ENCODE results near the gene NHSL1. TPM values are rescaled to one million over a fixed set of nuclear protein-coding genes. Genes with fewer than 3 reads are reported as not detected.

The NHSL1 gene
- total RNA-seq, 1 experiment from 2014 or later: 10.4 TPM

DNA sequence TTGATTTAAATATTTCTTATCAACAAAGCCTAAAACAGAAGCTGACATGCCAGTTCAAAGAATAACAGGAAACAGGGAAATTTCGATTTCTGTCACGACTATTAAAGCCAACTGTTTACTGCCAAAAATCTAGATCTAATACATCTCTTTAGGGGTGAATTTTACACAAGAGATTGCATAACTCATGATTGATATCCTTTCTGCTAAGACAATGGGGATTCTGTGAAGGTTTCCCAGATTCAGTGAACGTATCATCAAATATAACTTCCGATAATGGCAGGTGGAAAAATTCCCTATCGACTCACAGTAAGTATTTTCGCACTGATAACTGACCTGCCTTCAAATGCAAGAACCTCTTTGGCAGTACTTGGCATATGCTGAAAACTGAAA is 42.9 kb downstream of the NHSL1 start:
- no peak for DNase-seq (ENCODE audit: low spot score)

DNA sequence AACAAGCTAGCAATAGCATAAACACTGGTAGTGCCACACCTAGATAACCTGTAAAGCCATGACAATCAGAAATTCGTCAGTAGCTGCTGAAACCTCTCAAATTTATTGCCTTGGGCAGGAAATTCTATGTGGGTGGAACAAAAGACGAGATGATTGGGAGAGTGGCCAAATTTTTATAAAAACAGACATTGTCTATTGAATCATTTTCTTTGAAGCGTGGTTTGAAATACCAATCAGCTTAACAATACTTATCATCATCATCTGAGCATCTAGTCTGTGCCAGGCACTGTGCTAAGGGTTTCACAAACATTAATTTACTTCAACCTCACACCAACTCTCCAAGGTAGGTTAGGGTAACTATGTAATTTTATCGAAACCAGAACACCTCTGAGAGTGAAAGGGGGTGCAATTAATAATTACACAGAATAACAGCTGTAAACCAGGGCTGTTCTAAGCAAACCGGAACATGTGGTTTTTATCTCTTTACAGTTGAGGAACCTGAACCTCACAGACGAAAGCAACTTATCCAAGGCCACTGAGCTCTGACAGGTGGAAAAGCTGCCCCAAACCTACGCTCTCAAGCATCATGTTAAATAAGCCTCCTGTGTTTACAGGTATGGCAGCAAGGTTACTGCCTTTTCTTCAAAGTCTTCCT is 43.4 kb downstream of the NHSL1 start:
- no peak for DNase-seq (ENCODE audit: low spot score)

DNA sequence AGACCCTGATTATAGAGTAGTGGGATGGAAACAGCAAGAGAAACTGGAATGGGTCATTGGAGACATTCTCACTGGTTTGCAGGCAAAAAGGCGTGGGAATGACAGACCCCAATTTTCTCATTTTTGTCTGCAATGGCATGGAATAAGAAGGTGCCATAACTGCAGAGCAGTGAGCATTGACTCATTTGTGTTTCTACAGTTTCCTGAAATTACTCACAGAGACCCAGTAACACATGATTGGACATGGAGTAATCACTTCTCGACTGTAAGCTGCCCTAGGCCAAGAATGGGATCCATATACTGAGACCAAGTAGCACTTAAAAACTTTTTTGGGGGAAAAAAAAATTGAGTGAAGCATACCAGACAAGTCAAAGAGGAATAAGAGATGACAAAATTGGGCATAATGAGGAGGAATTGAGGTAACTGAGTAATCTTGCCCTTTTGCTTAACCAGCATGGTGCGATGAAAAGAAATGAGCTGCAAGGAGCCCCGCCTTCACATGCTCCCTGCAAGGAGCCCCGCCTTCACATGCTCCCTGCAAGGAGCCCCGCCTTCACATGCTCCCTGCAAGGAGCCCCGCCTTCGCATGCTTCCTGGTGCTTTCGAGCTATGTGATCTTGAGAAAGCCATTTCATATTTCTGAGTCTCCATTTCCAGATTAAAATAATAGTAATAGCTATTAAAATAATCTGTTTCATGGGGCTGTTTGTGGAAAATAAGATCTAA is 44.1 kb downstream of the NHSL1 start:
- no peak for DNase-seq (ENCODE audit: low spot score)

DNA sequence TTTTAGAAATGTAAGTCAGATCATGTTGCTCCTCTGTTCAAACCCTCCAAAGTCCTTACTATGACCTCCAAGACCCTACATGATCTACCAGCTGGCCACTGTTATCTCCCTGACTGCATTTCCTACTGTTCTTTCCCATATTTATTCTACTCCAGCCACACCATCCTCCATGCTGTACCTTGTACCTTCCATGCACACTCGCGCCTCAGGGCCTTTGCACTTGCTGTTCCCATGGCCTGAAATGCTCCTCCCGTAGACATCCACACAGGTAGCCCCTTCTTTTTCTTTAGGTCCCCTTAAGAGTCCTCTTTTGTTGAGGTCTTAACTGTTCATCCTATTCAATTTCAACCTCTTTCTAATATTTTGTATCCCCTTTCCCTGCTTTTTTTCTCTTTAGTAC is 48.3 kb downstream of the NHSL1 start:
- DNase-seq (ENCODE audit: low spot score): no peak

DNA sequence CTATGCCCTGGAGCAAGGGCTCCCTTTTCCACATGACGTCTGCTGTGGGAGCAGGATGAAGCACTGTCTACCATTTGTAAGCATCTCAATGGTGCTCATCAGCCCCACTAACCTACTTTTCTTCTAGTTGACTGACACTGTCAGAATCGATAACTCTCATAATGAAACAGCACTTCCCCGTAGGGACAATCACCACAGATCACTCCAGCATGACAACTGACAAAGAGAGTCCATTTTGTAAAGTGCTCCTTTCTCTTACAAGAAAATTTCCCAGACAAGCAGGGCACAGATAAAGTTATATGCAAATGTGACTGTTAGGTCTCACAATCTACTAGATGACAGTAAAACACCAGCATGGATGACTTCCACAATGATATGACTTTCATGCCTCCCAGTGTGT is 48.8 kb downstream of the NHSL1 start:
- DNase-seq (ENCODE audit: low spot score): no peak

DNA sequence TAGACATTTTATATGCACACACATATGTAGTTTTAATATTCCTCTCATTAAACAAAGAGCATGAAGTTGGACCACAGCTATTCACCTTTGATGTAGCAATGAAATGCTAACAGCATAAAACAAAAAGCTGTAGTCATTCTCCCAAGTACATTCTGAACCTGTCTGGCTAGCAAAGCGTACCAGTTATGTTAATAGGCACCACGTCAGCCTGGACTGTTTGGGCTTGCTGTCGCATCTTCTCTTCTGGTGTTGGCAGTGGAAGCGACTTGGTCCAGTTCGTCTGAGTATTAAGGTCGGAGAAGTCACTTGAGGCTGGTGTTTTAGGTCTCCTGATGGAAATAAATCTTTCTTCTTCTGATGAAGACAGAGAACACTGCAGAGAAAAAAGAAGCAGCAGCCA is 52.5 kb downstream of the NHSL1 start:
- DNase-seq (ENCODE audit: low spot score): no peak

DNA sequence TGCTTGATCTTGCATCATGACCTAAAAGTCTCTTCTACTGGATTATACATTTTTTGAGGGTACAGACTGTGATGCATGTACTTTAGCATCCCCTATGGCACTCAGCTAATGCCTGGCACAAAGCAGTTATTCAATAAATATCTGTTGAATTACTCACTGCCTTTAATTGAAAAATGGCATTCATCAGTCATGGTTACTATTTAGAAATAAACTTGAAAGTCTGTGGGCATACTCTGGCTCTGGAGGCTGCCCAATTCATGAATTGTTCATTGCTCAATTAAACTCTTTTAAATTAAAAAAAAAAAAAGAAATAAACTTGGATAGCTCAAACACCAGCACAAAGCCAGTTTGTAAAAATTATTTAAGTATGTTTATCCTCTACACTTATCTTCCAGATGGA is 55.3 kb downstream of the NHSL1 start:
- DNase-seq (ENCODE audit: low spot score): no peak

DNA sequence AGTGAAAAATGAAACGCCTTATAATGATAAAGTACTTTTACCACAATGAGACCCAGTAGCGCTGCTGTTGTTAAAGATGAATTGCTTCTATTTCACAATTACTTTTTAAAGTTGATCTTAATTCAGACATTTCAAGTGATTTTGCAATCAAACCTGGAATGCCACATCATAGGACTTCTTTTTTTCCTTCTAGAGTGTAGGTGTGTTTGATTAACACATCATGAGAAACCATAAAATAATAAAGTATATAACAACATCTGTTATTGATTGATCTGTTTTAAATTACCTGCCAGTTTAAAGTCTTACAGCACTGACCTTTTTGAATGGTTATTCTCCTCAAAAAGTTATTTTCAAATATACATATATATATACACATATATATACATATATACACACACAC is 56.6 kb downstream of the NHSL1 start:
- DNase-seq (ENCODE audit: low spot score): no peak

DNA sequence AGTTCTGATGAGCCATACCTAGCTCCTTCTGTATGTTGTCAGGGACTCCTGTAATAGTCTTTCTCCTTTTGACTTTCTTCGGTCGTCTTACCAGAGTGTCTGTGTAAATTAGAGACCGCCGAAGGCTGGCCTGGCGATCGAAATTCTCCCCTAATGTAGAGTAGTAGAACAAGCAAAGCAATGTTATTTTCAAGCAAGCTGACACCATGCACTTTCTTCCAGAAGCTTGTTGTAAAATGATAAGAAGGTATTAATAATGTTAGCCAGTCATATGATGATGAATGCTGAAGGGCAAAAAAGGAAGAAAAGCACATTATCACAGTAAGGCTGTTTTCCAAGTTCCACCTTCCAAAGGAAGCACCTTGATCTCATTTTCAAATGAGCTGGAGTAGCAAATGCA is 57.3 kb downstream of the NHSL1 start:
- DNase-seq (ENCODE audit: low spot score): no peak

DNA sequence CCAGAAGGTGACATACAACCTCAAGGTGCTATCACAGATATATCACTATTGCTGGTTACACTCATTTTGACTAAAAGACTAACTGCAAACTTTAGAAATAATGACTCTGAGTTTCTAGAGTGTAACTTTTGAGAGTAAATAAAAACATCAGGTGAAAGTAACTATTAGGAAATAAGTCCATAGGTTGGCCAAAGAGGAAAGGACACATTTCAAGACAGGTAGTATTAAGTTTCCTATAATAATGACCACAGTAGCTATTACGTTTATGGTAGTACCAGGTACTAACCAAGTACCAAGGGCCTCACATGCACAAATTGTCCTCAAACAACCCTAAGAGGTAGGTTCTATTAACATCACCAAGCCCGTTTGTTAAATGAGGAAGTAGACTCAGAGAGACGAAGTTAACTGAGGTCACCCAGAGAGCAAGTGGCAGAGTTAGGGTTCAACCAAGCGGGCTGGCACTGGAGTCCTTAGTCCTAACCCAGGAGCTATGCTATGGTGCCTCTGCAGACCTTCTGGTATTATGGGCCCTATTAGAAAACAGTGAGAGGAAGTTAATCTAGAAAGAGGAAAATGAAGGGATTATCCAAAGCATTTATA is 58.4 kb downstream of the NHSL1 start:
- DNase-seq (ENCODE audit: low spot score): no peak

DNA sequence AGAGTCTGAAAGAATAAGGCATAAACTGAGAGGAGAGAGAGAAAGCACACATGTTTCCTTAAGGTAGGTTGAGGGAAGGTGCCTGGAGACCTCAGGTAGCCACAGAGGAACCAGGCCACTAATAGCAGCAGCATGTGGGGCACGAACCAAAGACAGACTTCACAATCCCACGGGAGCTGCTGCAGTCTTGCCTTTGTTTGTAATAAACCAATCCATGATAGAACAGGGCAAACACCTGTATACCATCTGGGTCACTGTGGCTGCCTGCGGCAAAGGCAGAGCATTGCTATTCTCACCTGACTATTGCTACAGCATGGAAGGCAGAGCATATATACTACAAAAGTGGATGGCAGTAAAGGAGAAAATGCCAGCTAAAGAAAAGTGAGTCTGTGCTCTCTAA is 59.0 kb downstream of the NHSL1 start:
- no peak for DNase-seq (ENCODE audit: low spot score)

DNA sequence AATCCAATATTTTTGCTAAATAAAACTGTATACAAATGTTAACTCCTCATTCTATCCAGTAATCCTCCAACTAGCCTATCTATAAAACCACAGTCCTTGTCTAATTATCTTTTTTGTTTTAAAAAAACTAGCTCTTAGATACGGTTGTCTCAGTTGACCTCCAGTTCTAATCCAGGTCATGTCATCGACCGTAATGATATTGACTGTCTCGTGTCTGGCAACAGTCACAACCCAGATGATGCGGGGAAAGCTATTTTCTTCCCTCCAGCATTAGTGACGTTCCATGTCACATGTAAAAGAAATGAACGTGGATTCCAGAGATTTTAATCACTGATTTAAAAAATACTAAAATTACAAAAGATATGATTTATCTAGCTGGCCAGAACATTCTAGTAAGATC is 59.7 kb downstream of the NHSL1 start:
- DNase-seq (ENCODE audit: low spot score): no peak

DNA sequence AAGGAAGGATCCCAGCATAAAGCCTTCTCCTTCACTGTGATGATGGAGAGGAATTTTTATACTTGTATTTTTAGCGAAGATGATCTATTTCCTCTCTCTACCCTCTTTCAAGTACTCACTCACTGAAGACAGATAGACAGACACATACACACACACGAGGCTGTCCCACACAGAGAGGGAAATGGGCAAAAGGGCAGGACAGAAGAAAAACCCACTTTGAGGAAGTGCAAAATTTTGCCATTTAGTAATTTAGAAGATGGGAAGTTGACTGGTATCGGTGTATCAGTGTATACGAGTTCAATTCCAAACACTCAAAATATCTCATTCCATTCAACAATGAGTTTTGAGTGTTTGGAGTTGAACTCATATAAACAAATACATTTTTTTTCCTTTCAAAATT is 64.4 kb downstream of the NHSL1 start:
- DNase-seq (ENCODE audit: low spot score): no peak

DNA sequence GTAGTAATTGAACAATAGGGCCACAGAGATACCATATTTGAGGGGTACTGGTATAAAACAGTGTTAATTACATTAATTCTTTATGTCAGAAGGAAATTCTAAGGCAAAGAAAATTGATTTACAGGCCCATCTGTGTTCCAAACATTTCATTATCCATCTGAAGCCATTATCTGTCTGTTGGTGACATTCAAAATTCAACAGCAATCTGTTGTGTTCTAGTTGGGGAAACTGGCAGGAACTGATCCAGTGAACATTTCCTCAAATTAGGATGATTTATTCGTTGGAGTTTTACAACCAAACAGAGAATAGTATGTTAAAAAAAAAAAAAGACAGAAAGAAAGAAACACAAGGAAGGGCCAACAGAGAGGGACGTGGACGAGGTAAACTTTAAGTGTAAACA is 65.2 kb downstream of the NHSL1 start:
- no peak for DNase-seq (ENCODE audit: low spot score)

DNA sequence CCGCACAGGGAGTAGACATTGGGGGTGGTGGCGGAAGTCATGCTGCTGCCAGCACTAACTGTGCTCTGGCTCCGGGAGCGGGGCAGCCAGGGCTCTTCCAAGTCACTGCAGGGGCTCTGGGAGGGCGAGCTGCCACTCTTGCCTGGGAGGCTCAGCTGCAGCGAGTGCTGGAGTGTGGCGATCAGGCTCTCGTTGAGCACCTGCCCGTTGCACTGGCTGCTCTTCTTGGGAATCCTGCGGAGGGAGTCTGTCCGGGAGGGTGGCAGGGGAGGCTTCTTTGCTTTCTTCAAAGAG is 67.3 kb downstream of the NHSL1 start:
- no peak for DNase-seq (ENCODE audit: low spot score)

DNA sequence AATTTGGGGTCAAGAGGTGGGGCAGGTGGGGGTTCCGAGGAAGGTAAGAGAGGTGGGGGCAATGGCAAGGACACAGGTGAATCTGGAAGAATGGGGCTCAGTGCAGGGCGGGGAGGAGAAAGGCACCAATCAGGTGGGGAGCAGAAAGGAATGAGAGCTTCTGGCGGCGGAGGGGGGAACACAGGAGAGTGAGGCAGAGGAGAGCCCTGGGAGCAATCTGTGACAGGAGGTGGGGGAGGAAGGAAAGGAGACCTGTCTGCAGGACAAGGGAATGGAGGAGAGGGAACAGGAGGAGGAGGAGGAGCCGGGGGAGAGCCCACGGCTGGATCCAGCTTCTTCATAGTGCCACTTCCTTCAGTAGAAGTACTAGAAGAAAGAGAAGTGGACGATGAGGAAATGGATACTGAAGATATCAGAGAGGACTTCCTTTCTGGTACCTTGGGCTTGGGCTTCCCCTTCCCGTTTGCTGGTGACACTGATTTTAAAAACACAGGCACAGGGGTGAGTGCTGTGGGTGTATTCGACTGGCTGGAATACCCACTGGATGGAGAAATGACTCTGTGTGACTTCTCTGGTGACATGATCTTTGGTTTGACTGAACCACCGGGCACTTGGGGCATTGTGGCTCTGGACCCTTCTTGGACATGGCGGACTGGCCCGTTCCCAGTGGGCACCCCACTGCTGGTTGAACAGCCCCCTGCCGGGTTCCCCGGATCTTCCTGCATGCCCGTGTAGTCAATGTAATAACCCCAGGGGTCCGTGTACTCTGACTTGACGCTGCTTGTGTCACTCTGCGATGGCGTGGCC is 67.8 kb downstream of the NHSL1 start:
- DNase-seq (ENCODE audit: low spot score): no peak

DNA sequence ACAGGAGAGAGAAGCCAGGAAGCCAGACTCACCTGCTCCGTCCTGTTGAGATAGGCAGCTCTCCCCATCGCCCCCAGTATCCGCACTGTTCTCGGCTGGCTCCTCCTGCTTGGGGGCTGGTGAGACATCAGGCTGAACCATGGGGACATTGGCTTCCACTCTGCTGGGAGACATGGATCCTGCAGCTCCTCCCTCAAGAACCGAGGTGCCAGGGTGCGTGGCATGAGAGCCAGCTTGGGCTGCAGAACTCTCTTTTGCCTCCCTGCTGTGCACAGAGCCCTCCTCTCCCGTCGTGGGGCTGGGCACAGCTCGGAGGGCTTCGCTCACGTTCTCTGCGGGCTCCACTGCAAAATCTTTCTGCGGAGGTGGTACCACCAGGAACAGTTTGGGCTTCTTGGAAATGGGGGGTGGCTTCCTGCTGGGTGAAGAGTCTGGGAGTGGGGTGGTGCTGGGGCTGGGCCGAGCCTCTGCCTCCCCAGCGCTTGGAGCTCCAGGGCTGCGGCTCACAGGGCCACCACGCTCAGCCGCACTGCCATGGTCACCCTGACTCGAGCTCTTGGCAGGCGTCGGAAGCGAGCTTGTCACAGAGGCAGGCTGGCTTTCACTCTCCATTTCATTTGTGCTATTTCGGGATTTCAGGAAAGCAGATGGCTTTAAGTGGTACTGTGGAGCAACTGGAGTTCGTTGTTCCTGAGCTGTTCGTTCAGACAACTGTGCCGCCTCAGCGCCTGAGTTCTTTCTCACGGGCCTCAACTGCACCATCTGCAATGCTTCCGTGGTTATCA is 68.7 kb downstream of the NHSL1 start:
- DNase-seq (ENCODE audit: low spot score): no peak

DNA sequence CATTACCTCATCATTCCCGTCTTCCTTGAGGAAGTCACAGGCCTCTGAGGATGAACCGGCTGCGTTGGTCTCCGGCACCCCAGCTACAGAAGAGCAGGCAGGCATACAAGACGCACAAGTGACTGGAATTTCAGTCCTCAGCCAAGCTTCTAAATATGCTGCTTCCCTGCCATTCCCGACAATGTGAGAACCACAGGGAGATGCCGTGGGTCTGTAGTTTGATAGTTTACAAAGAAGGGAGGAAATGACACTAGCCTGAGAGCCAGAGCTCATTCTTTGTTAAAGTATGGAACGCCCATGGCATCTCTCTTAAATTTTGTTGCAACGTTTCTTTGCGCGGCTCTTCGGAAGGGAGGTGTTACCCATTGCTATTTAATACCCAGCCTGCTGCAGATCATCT is 69.5 kb downstream of the NHSL1 start:
- DNase-seq (ENCODE audit: low spot score): no peak

DNA sequence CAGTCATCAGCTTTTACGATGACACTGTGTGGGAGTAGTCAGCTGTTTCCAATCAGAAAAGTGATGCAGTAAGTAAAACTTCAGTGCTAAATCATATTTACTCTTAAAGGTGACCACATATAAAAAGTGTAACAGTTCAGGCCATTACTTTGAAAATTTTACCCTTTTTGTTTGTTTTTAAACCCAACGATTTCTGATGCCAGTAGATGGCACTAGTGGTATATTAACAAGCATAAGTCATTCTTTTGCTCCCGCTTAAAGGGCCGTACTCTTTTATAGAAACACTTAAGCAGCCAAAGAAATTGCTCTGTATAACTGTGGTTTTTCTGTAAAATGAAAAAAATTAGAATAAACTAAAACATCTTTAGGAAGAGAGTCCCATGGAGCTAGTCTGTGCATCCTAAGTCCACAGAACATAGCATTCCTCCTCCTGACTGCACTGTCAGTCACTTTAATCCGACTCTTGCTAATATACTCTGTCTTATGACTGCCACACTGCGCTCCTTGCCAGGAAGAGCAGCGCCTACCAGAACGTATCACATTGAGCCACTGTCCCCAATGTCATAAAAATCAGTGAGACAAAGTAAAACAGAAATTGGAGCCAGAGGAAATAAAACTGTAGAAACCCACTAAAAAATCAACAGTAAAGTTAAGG is 70.2 kb downstream of the NHSL1 start:
- peak; percentile 40 for DNase-seq (ENCODE audit: low spot score)

DNA sequence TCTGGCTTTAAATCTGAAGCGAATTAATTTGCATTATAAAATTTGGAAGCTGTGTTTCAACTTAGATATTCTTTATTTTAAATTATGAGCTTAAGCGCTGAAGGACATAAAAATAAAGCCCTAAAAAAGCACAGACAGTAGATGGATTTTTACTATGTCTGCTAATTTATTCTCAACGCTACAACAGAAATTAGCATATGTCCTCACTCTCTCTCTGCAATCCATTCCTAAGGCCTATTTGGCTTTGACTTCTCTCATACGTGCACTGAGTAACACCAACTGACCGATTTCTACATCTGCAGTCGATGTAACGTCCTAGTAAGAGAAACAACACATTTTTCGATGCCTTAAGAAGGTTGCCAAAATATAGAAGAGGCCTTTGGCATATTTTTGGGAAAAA is 71.6 kb downstream of the NHSL1 start:
- no peak for DNase-seq (ENCODE audit: low spot score)

DNA sequence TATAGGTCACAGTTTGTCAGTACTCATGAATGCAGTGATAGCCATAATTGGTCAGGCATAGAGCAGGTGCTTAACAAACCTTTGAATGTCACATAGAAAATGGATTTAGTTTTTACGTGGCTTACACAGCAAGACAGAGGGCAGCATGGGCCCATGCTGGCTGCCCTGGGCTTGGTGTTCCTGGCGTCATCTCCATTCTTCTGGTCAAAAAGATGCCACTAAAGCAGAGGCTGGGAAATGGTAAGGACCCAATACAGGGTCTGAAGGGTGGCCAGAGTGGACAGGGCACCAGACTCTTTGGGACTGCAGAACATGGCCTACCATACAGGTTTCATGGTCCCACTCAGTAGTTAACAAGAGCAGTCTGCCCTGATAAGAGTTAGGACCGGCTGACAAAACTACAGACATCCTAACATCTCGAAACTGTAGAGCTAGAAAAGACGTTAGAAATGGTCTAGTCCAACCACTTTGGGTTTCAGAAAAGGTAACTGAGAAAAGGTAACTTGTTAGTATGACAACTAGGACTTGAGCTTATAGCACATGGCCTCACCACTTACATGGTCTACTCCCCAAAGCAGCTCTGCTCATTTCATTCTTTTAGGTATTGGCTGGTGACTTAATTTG is 72.7 kb downstream of the NHSL1 start:
- DNase-seq (ENCODE audit: low spot score): no peak

Measured in A172 (cell line).